Osteocyte (in vitro differentiated cells): ENCODE measurements around the gene CEP83. TPM values are rescaled to one million over a fixed set of nuclear protein-coding genes. Genes with fewer than 3 reads are reported as not detected.

Experiments
- DNase-seq: peaks from one replicate; pipeline ENCODE4 v3.0.0; 2021; ENCODE audit warnings: mixed read lengths; ENCODE audit not compliant: unreplicated experiment; ENCODE audit errors: extremely low spot score
- H3K27ac Mint-ChIP-seq: one replicate; pipeline ENCODE4 v1.8.0; 2021; ENCODE audit warnings: mild to moderate bottlenecking, mixed read lengths; ENCODE audit not compliant: unreplicated experiment
- H3K27me3 Mint-ChIP-seq: one replicate; pipeline ENCODE4 v1.8.0; 2021; ENCODE audit warnings: mixed read lengths; ENCODE audit not compliant: unreplicated experiment
- H3K36me3 Mint-ChIP-seq: one replicate; pipeline ENCODE4 v1.8.0; 2021; ENCODE audit warnings: mixed read lengths; ENCODE audit not compliant: unreplicated experiment
- H3K4me1 Mint-ChIP-seq: one replicate; pipeline ENCODE4 v1.8.0; 2021; ENCODE audit warnings: mixed read lengths; ENCODE audit not compliant: unreplicated experiment
- H3K4me3 Mint-ChIP-seq: one replicate; pipeline ENCODE4 v1.8.0; 2021; ENCODE audit warnings: mild to moderate bottlenecking, moderate library complexity, mixed read lengths; ENCODE audit not compliant: unreplicated experiment
- H3K9me3 Mint-ChIP-seq: one replicate; pipeline ENCODE4 v1.8.0; 2021; ENCODE audit warnings: mixed read lengths; ENCODE audit not compliant: unreplicated experiment
- CTCF ChIP-seq: fragments of 200-600 bp; sonication (generic); IDR thresholded peaks from 2 replicates; pipeline ENCODE4 v1.5.0; 2021; ENCODE audit warnings: antibody characterized with exemption, mild to moderate bottlenecking, moderate library complexity
- total RNA-seq: library from RNA; stranded (reverse); gene quantifications from 2 replicates; pipeline ENCODE4 v1.2.1, GENCODE V29; 2021

Gene CEP83
- total RNA-seq, 1 donor from 2014 or later: 13.1 TPM

GRCh38 chr12:94433744-94434143 lies 25.9 kb downstream of the CEP83 start:
- Mint-ChIP-seq H3K4me1 (peaks cover 5% of the 10 kb centered on the region), H3K36me3 (peaks cover 6% of the 10 kb centered on the region), H3K4me3 (no peak overlapping the region), H3K9me3 (peaks cover 17% of the 10 kb centered on the region), H3K27ac (no peak overlapping the region), H3K27me3 (no peaks in the 10 kb centered on the region)
- no peak for TF ChIP-seq CTCF
- DNase-seq: no peak

DNA sequence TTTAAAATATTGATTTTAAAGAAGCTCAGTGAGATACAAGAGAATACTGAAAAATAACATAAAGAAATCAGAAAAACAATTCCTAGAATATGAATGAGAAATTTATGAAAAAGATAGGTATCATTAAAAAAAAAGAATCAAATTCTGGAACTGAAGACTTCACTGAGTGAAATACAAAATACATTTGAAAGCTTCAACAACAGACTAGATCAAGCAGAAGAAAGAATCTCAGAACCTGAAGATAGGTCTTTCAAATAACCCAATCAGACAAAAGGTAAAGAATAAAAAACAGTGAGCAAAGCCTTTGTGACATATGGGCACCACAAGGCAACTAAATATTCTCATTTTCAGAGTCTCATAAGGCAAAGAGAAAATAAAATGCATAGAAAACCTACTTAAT lies 29.4 kb downstream of the CEP83 start:
- Mint-ChIP-seq H3K4me1 (peaks cover 28% of the 10 kb centered on the region), H3K4me3 (no peak overlapping the region), H3K36me3 (peaks cover 6% of the 10 kb centered on the region), H3K27ac (no peak overlapping the region), H3K27me3 (no peaks in the 10 kb centered on the region), H3K9me3 (peaks cover 16% of the 10 kb centered on the region)
- DNase-seq: no peak
- no peak for TF ChIP-seq CTCF

- H3K4me1 Mint-ChIP-seq: peaks cover 28% of the 10 kb centered on the region
- no peak for DNase-seq
- H3K9me3 Mint-ChIP-seq: peaks cover 16% of the 10 kb centered on the region
- no peak for TF ChIP-seq CTCF
- no peaks in the 10 kb centered on the region for H3K27me3 Mint-ChIP-seq
- no peak overlapping the region for H3K4me3 Mint-ChIP-seq
- H3K27ac Mint-ChIP-seq: no peak overlapping the region
- H3K36me3 Mint-ChIP-seq: peaks cover 6% of the 10 kb centered on the region
Observed at GRCh38 chr12:94429633-94430032, 30.0 kb downstream of the CEP83 start.

DNA sequence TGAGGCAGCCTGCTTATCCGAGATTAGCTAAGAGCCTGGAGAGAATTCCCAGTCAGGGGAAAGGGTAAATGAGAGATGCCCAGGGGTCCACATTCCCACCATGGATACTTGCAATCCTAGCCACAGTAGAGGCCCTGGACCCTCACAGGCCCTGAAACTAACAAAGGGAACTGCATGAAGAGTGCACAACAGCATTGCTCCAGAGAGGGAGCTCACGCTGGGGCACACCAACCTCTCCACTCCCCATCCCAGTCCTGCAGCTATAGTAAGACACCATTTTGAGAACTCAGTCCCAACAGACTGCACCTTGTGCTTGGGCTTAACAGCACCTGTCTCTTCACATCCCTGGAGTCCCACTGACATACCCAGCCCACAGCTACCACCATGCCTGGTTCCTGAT lies 30.5 kb downstream of the CEP83 start:
- Mint-ChIP-seq H3K9me3 (peaks cover 16% of the 10 kb centered on the region), H3K27me3 (no peaks in the 10 kb centered on the region), H3K36me3 (peaks cover 6% of the 10 kb centered on the region), H3K4me1 (peaks cover 28% of the 10 kb centered on the region), H3K4me3 (no peak overlapping the region), H3K27ac (no peak overlapping the region)
- TF ChIP-seq CTCF: no peak
- no peak for DNase-seq

GRCh38 chr12:94427501-94428381 lies 31.9 kb downstream of the CEP83 start:
- Mint-ChIP-seq H3K27me3 (no peaks in the 10 kb centered on the region), H3K4me1 (peaks cover 23% of the 10 kb centered on the region), H3K27ac (peak overlapping the region; percentile 68), H3K9me3 (peaks cover 16% of the 10 kb centered on the region), H3K36me3 (peaks cover 10% of the 10 kb centered on the region), H3K4me3 (peak overlapping the region; percentile 14)
- no peak for TF ChIP-seq CTCF
- DNase-seq: no peak
